ENCODE data around the gene HSP90AA1.

- TF ChIP-seq, protein P1, sequence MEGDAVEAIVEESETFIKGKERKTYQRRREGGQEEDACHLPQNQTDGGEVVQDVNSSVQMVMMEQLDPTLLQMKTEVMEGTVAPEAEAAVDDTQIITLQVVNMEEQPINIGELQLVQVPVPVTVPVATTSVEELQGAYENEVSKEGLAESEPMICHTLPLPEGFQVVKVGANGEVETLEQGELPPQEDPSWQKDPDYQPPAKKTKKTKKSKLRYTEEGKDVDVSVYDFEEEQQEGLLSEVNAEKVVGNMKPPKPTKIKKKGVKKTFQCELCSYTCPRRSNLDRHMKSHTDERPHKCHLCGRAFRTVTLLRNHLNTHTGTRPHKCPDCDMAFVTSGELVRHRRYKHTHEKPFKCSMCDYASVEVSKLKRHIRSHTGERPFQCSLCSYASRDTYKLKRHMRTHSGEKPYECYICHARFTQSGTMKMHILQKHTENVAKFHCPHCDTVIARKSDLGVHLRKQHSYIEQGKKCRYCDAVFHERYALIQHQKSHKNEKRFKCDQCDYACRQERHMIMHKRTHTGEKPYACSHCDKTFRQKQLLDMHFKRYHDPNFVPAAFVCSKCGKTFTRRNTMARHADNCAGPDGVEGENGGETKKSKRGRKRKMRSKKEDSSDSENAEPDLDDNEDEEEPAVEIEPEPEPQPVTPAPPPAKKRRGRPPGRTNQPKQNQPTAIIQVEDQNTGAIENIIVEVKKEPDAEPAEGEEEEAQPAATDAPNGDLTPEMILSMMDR (IDR thresholded peaks at IDR 0.05) = no peak
- TF ChIP-seq POLR2A (IDR thresholded peaks at IDR 0.05) = no peak
These were observed 8.5 kb upstream of the HSP90AA1 start for GRCh38 chr14:102095231-102095870.

Data from uterus (tissue), 2 donors.